Ovary (tissue), 3 donors: Measurements from ENCODE around the gene LHX6.

Experiments
- CTCF ChIP-seq, 3 donors: fragments of 450-650 bp in 2 of 3; fragments of 200-600 bp in 1 of 3; IDR thresholded peaks; one replicate each; pipeline versions ENCODE4 v1.5.1 to v1.8.0; 2016 to 2022; ENCODE audit warnings: antibody characterized with exemption in 3 of 3, mild to moderate bottlenecking in 1 of 3
- POLR2A ChIP-seq: fragments of 450-650 bp; IDR thresholded peaks from one replicate; pipeline ENCODE4 v1.6.1; 2017; ENCODE audit warnings: antibody characterized with exemption, mild to moderate bottlenecking, moderate library complexity
- donor health status: DM: no; HTN: no; CAD: no.

GRCh38 chr9:122155796-122156195 lies 73.0 kb downstream of the LHX6 start:
- no peak for TF ChIP-seq CTCF (IDR thresholded peaks at IDR 0.05)
- no peak for TF ChIP-seq POLR2A
